Neural progenitor cell (in vitro differentiated cells): ENCODE results near the gene SP6. TPM values are rescaled to one million over a fixed set of nuclear protein-coding genes. Genes with fewer than 3 reads are reported as not detected.

Source experiments
- DNase-seq: peaks from one replicate; pipeline ENCODE4 v3.0.0-alpha.2; 2016; ENCODE audit warnings: low spot score
- H2AFZ ChIP-seq: fragments of 200-600 bp; sonication (generic); replicated peaks from 2 replicates; pipeline ENCODE4 v1.6.1; 2016; ENCODE audit warnings: antibody characterized with exemption
- H3F3A ChIP-seq: fragments of 200-600 bp; sonication (generic); 2 replicates; pipeline ENCODE4 v1.6.1; 2016; ENCODE audit warnings: antibody characterized with exemption, low read depth
- H3K27ac ChIP-seq: fragments of 200-600 bp; sonication (generic); 2 replicates; pipeline ENCODE4 v1.5.1; 2016; ENCODE audit warnings: mild to moderate bottlenecking
- H3K27me3 ChIP-seq: fragments of 200-600 bp; sonication (generic); 2 replicates; pipeline ENCODE4 v1.6.1; 2016; ENCODE audit warnings: mild to moderate bottlenecking, moderate library complexity
- H3K36me3 ChIP-seq: fragments of 200-600 bp; sonication (generic); 2 replicates; pipeline ENCODE4 v1.5.1; 2016
- H3K4me1 ChIP-seq: fragments of 200-600 bp; sonication (generic); 2 replicates; pipeline ENCODE4 v1.6.1; 2016; ENCODE audit warnings: mixed run types
- H3K4me2 ChIP-seq: fragments of 200-600 bp; sonication (generic); 2 replicates; pipeline ENCODE4 v1.6.1; 2016
- H3K4me3 ChIP-seq: fragments of 200-600 bp; sonication (generic); 2 replicates; pipeline ENCODE4 v1.5.1; 2016
- H3K79me2 ChIP-seq: fragments of 200-600 bp; sonication (generic); 2 replicates; pipeline ENCODE4 v1.6.1; 2016; ENCODE audit warnings: low read depth
- H3K9ac ChIP-seq: fragments of 200-600 bp; sonication (generic); 2 replicates; pipeline ENCODE4 v1.6.1; 2016
- H3K9me3 ChIP-seq: fragments of 200-600 bp; sonication (generic); 2 replicates; pipeline ENCODE4 v1.5.1; 2016; ENCODE audit warnings: low read depth
- H4K20me1 ChIP-seq: fragments of 200-600 bp; sonication (generic); 2 replicates; pipeline ENCODE4 v1.6.1; 2016; ENCODE audit warnings: low read depth
- H3K27ac Mint-ChIP-seq: 3 replicates; pipeline ENCODE4 v1.8.0; 2021; ENCODE audit warnings: mixed read lengths
- H3K27me3 Mint-ChIP-seq: 2 replicates; pipeline ENCODE4 v1.8.0; 2022; ENCODE audit warnings: low read depth, mild to moderate bottlenecking, inconsistent platforms, moderate library complexity, mixed read lengths; ENCODE audit not compliant: insufficient read depth
- H3K36me3 Mint-ChIP-seq: 3 replicates; pipeline ENCODE4 v1.8.0; 2021; ENCODE audit warnings: mixed read lengths
- H3K4me1 Mint-ChIP-seq: 3 replicates; pipeline ENCODE4 v1.8.0; 2021; ENCODE audit warnings: mixed read lengths
- H3K4me3 Mint-ChIP-seq: 3 replicates; pipeline ENCODE4 v1.8.0; 2021; ENCODE audit warnings: mild to moderate bottlenecking, moderate library complexity, mixed read lengths
- H3K9me3 Mint-ChIP-seq: 3 replicates; pipeline ENCODE4 v1.8.0; 2020; ENCODE audit warnings: mixed read lengths
- CTCF ChIP-seq: fragments of 200-600 bp; sonication (generic); IDR thresholded peaks from 2 replicates; pipeline ENCODE4 v1.5.1; 2017; ENCODE audit warnings: antibody characterized with exemption, mild to moderate bottlenecking
- EZH2 ChIP-seq: fragments of 200-600 bp; sonication (generic); IDR thresholded peaks from 2 replicates; pipeline ENCODE4 v1.6.1; 2017; ENCODE audit warnings: antibody characterized with exemption, mild to moderate bottlenecking, moderate library complexity
- EZH2phosphoT487 ChIP-seq: fragments of 200-600 bp; sonication (generic); IDR thresholded peaks from 2 replicates; pipeline ENCODE4 v1.6.1; 2017; ENCODE audit warnings: antibody characterized with exemption
- total RNA-seq: library from RNA; depleted of rRNA; stranded (reverse); fragments of >200 nt; gene quantifications from 2 replicates; pipeline ENCODE4 v1.2.3, GENCODE V29; 2015; ENCODE audit warnings: low replicate concordance

The SP6 gene
- total RNA-seq, 1 donor from 2014 or later: 0.04 TPM

DNA sequence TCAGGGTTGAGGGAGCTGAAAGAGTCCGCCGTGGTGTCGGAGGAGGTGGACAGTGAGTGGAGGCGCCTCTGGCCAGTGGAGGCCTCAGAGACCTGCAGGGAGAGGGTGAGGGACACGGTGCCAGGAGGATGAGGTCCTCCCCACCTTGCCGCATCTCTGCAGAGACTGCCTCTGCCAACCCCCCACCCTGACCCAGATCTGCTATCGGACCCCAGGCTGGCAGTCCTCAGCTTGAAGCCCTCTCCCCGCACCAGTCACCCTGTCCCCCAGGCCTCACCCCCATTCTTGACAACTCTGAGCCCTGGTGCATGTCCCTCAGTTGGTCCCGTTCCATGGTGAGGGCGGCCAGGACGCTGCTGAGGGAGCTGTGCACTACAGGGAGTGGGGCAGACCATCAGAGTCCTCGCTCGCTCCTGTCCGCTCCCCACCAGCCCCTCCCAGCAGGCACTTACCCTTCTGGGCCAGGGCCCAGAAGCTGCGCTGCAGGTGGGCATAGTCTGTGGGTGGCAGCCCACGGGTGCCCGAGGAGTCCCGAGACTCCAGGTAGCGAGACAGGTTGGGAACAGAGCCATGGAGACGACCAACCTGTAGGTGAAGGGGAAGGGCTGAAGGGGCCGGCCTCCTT is 34.7 kb downstream of the SP6 start:
- Histone ChIP-seq H3K27me3 (no peaks in the 10 kb centered on the region), H3K27ac (no peak overlapping the region)
- peaks cover 2% of the 10 kb centered on the region for H3K27me3 Mint-ChIP-seq

DNA sequence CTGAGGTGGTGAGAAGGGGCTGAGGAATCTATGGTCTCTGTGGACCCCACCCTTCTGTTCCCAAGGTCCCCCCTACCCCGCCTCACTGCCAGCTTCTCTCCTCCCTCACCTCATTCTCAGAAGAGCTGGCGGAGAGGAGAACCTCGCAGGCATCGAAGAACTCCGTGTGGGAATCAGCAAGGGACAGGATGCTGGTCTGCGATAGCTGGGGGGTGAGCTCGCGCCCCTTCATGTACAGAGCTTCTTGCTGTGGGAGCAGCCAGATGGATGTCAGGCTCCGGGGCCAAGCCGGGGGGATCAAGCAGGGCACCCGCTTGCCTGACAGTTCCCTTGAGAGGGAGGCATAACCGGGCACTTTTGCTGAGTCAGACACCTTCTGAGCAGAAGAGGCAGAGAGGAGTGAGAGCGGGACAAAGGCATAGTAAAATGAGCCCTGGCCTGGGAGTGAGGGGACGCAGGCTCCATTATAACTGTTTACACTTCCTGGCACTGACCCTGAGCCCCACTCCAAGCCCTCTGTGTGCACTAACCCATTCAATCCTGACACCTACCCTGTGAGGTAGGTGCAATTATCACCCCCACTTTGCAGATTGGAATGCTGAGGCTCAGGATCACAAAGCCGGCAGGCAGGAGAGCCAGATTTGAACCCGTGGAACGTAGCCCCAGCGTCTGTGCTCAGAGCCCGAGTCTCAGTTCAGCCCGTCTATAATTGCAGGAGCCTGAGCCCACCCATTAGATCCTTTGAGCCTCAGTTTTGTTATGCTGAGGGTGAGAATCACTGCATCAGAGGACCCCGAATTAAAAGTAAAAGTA is 35.7 kb downstream of the SP6 start:
- DNase-seq: no peak
- Mint-ChIP-seq H3K4me3 (no peak overlapping the region), H3K9me3 (no peaks in the 10 kb centered on the region)

More for the DNA sequence above, 34.7 kb downstream of the SP6 start:
- no peaks in the 10 kb centered on the region for H3K36me3 ChIP-seq
- DNase-seq: no peak
- H3K9ac ChIP-seq: no peak overlapping the region
- no peak overlapping the region for H2AFZ ChIP-seq
- H4K20me1 ChIP-seq: peaks cover 5% of the 10 kb centered on the region
- no peaks in the 10 kb centered on the region for H3K9me3 ChIP-seq
- H3K4me3 ChIP-seq: no peak overlapping the region
- H3K27ac Mint-ChIP-seq: no peak overlapping the region
- no peak for TF ChIP-seq EZH2
- TF ChIP-seq EZH2phosphoT487: no peak
- TF ChIP-seq CTCF: no peak
- H3K4me1 Mint-ChIP-seq: peaks cover 8% of the 10 kb centered on the region
- H3K4me1 ChIP-seq: peaks cover 4% of the 10 kb centered on the region
- no peak overlapping the region for H3K4me2 ChIP-seq
- peaks cover 9% of the 10 kb centered on the region for H3K36me3 Mint-ChIP-seq
- no peaks in the 10 kb centered on the region for H3F3A ChIP-seq
- no peaks in the 10 kb centered on the region for H3K9me3 Mint-ChIP-seq
- H3K79me2 ChIP-seq: no peaks in the 10 kb centered on the region
- H3K4me3 Mint-ChIP-seq: no peak overlapping the region

DNA sequence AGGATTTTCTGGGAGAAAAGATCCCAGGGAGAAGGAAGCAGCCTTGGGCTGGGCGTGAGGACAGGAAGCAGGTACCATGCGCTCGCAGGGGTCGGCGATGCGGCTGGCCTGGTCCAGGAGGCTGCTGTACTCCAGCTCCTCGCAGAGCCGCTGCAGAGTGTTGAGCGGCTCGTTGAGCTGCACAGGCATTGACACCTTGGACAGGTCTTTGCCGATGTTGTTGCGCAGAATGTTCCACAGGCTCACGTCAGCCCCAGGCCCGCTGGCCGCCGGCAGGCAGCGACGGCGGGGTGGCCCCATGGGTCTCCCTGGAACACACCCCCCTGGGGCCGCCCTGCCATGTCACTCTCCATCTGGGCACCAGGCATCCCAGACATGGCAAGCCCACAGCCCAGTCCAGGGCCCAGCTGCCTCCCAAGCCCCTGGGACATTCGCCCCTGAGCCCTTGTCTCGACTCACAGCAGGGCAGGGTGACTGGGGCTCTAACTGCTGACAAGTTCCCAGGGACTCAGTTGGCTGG is 37.4 kb downstream of the SP6 start:
- no peak overlapping the region for H3K9ac ChIP-seq
- no peak overlapping the region for H3K4me3 Mint-ChIP-seq
- H3F3A ChIP-seq: no peaks in the 10 kb centered on the region
- no peak overlapping the region for H3K4me2 ChIP-seq
- H3K36me3 Mint-ChIP-seq: peaks cover 9% of the 10 kb centered on the region
- no peak overlapping the region for H3K27ac Mint-ChIP-seq
- no peak overlapping the region for H2AFZ ChIP-seq
- H3K79me2 ChIP-seq: no peaks in the 10 kb centered on the region
- no peak overlapping the region for H3K4me3 ChIP-seq
- H4K20me1 ChIP-seq: no peaks in the 10 kb centered on the region
- H3K27ac ChIP-seq: no peak overlapping the region
- no peaks in the 10 kb centered on the region for H3K27me3 ChIP-seq
- H3K4me1 ChIP-seq: no peaks in the 10 kb centered on the region
- H3K27me3 Mint-ChIP-seq: peaks cover 4% of the 10 kb centered on the region
- peaks cover 7% of the 10 kb centered on the region for H3K4me1 Mint-ChIP-seq
- H3K9me3 Mint-ChIP-seq: no peaks in the 10 kb centered on the region
- no peak for TF ChIP-seq EZH2phosphoT487
- no peaks in the 10 kb centered on the region for H3K9me3 ChIP-seq
- DNase-seq: no peak
- H3K36me3 ChIP-seq: no peaks in the 10 kb centered on the region

More for the DNA sequence above, 35.7 kb downstream of the SP6 start:
- Histone ChIP-seq H3K36me3 (no peaks in the 10 kb centered on the region), H3K9me3 (no peaks in the 10 kb centered on the region), H3K27me3 (no peaks in the 10 kb centered on the region), H2AFZ (no peak overlapping the region), H3K4me1 (no peaks in the 10 kb centered on the region), H3K9ac (no peak overlapping the region), H3K4me2 (no peak overlapping the region), H4K20me1 (no peaks in the 10 kb centered on the region), H3F3A (no peaks in the 10 kb centered on the region), H3K79me2 (no peaks in the 10 kb centered on the region), H3K27ac (no peak overlapping the region), H3K4me3 (no peak overlapping the region)
- peaks cover 2% of the 10 kb centered on the region for H3K4me1 Mint-ChIP-seq
- peaks cover 9% of the 10 kb centered on the region for H3K36me3 Mint-ChIP-seq
- peak overlapping the region; percentile 33 for H3K27ac Mint-ChIP-seq
- TF ChIP-seq EZH2: no peak
- no peak for TF ChIP-seq CTCF
- TF ChIP-seq EZH2phosphoT487: no peak
- peaks cover 4% of the 10 kb centered on the region for H3K27me3 Mint-ChIP-seq
